HG03565 (cell line): ENCODE data around the gene ELMO1.
"Not testable (repeated sequence)": the region's sequence is repeated elsewhere in the genome, so short reads cannot be mapped to it uniquely, and the experiment has no call there.

ENCODE experiments used
- ATAC-seq: cut with Tn5 transposase; IDR thresholded peaks from one replicate; pipeline ENCODE4 v1.9.1; 2021; ENCODE audit warnings: mild to moderate bottlenecking, moderate library complexity; ENCODE audit not compliant: unreplicated experiment

Gene ELMO1

GRCh38 chr7:36999626-37000485 is 448.8 kb downstream of the ELMO1 start:
- ATAC-seq: no peak

- ATAC-seq: no peak
Observed at GRCh38 chr7:36995776-36996175, 452.9 kb downstream of the ELMO1 start.

- ATAC-seq: no peak
Observed at GRCh38 chr7:36994456-36995112, 454.1 kb downstream of the ELMO1 start.

GRCh38 chr7:36986948-36987724 is 461.5 kb downstream of the ELMO1 start:
- no peak for ATAC-seq

DNA sequence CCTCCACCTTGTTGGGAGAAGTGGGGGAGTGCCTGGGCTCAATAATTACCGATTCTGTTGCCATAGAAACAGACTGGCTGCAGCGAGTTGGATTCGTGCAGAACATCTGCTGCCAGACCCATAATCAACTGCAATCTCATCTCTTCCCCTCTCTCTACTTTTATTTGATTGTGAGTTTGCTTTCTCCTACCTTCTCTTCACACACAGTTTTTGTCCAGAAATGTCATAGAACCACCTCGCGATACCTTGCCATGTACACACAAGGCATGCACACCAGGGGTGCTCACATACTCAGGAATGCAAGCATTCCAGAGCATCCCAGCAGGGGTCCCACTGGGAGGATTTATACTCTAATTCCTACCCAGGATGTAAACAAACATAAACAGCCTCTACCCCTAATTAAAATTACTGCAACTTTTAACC is 462.1 kb downstream of the ELMO1 start:
- no peak for ATAC-seq

GRCh38 chr7:36985866-36986400 is 462.7 kb downstream of the ELMO1 start:
- no peak for ATAC-seq

DNA sequence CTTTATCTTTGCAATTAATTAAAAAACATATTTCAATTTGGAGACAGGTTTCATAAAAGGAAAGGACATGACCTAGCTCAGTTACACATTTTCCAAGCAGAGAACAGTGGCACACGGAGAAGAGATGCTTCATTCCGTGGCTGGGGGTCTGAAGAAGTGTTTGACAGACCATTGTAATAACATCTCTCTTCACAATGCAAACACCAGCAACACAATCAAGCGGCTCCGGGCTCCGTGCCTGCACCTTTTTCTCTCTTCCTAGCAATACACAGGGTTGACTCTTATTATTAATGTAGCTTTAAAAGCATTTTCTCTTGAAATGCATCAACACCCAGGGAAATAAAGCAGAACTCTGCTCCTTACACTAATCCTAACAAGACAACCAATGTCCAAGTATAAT is 463.3 kb downstream of the ELMO1 start:
- ATAC-seq: no peak

GRCh38 chr7:36984710-36985312 is 463.9 kb downstream of the ELMO1 start:
- ATAC-seq: no peak

DNA sequence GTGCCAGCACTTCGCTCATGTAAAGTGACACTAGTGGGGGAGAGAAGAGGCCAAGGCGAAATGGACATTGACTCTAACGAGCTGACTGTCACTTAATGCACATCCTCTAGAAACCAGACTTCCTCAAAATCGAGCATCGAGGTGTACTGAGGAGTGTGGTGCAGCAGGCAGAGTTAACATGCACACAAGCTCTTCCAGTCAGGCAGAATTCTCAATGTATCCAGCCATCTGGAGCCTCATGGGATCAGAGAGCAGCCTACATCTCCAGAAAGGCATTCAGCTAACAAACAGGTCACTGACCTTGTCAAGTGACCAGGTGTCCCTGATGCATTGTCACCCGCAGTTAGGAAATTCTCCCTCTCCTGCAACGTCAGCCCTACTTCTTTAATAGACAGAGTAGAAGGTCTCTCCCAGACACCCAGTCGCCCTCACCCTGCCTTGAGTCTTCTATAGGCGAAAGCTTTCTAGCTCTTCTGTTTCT is 464.6 kb downstream of the ELMO1 start:
- ATAC-seq: no peak

- ATAC-seq: no peak
Observed at GRCh38 chr7:36982766-36983165, 465.9 kb downstream of the ELMO1 start.

- no peak for ATAC-seq
Observed at GRCh38 chr7:36979810-36980248, 468.8 kb downstream of the ELMO1 start.

DNA sequence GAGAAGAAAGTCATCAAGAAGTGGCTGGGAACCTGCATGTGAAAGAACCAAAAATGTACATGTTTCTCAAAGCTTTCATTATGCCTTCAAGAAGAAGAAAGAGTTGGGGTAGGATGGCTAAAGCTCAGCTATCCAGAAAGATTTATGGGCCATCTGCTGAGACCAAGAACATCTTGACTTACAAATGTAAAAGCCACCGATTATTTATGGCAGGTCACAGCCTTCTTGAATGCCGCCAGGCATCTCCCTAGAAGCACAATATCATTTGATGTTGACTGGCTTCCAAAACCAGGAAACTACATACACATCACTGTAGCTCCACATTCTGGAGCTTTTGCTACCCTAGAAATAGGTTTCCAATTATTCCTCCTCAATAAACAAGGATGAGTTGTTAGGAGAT is 470.2 kb downstream of the ELMO1 start:
- no peak for ATAC-seq

DNA sequence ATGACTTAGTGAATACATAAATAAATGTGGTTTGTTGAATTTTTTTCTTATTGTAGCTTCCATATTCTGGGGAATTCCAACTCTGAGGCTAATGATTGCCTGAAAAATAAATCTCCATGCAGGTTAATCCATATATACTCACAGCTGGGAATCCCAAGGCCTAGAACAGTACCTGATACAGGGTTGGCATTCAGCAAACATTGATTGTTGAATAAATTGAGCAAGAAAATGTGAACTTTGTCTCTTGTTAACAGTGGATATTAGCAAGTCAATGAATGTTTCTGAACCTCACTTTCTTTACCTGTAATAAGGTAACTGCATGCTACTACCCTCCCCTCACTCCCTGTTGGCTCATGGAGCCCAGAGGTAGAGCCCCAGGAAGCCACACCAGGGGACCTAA is 470.8 kb downstream of the ELMO1 start:
- no peak for ATAC-seq

GRCh38 chr7:36973534-36973933 is 475.1 kb downstream of the ELMO1 start:
- not testable (repeated sequence) for ATAC-seq

DNA sequence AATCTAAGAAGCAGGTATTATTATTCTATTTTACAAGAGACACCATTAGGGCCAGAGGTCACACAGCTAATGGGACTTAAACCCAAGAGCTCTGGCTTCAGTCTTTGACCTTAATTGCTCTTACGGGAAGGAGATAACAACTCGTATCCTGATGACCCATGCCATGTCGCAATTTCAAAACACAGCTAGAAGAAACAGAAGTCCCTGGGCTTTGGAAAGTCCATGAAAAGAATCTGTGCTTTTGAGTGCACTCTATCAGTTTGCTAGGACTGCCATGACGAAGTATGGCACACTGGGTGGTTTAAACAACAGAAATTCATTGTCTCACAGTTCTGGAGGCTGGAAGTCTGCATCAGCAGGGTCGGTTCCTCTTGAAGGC is 476.5 kb downstream of the ELMO1 start:
- ATAC-seq: no peak

GRCh38 chr7:36971515-36972139 is 477.0 kb downstream of the ELMO1 start:
- ATAC-seq: no peak

- ATAC-seq: no peak
Observed at GRCh38 chr7:36970551-36971514, 477.8 kb downstream of the ELMO1 start.

DNA sequence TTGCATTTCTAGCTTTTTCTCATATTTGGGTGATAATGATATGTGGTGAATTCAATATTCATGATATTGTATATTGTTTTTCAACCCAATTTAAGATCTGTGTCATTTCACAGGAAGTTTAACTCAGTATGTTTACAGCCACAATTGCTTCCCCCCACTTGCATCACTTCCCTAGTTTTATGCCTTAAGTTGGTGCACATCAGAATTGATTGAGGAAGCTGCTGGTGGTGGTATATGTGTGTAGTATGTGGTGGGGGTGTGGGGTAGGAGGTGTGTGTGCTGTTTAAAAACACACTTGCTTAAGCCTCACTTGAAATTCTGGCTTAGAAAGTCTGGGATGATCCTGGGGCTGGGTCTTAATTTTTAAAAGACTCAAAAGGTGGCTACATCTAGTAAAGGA is 479.3 kb downstream of the ELMO1 start:
- ATAC-seq: no peak

GRCh38 chr7:36967387-36967786 is 481.3 kb downstream of the ELMO1 start:
- no peak for ATAC-seq
